ENCODE data around the gene KRTAP1-5.

KRTAP1-5 gene

GRCh38 chr17:41020336-41020735 is 6.7 kb downstream of the KRTAP1-5 start:
- H3K9ac ChIP-seq: no peak overlapping the region
- no peaks in the 10 kb centered on the region for H4K20me1 ChIP-seq
- TF ChIP-seq Cebpa-rat (IDR thresholded peaks at IDR 0.05): no peak
- no peak overlapping the region for H3K4me2 ChIP-seq
- H3K27me3 ChIP-seq: no peaks in the 10 kb centered on the region
- no peak overlapping the region for H3K27ac ChIP-seq
- H3K4me3 ChIP-seq: no peak overlapping the region
- no peaks in the 10 kb centered on the region for H3K36me3 ChIP-seq
- 0 out of 2 replicates have a peak, but pooled peaks cover 6% of the 10 kb centered on the region for H3K9me3 ChIP-seq
- H3K4me1 ChIP-seq: no peaks in the 10 kb centered on the region

GRCh38 chr17:41019415-41019814 is 7.6 kb downstream of the KRTAP1-5 start:
- H3K9ac ChIP-seq: no peak overlapping the region
- TF ChIP-seq Cebpa-rat (IDR thresholded peaks at IDR 0.05): no peak
- no peaks in the 10 kb centered on the region for H3K36me3 ChIP-seq
- H4K20me1 ChIP-seq: no peaks in the 10 kb centered on the region
- H3K4me2 ChIP-seq: no peak overlapping the region
- H3K9me3 ChIP-seq: 0 out of 2 replicates have a peak, but pooled peaks cover 6% of the 10 kb centered on the region
- no peak overlapping the region for H3K4me3 ChIP-seq
- H3K27ac ChIP-seq: no peak overlapping the region
- no peaks in the 10 kb centered on the region for H3K4me1 ChIP-seq
- no peaks in the 10 kb centered on the region for H3K27me3 ChIP-seq

GRCh38 chr17:41018541-41018940 is 8.5 kb downstream of the KRTAP1-5 start:
- no peaks in the 10 kb centered on the region for H3K4me1 ChIP-seq
- no peak overlapping the region for H3K9ac ChIP-seq
- H3K9me3 ChIP-seq: 0 out of 2 replicates have a peak, but pooled peaks cover 6% of the 10 kb centered on the region
- no peak for TF ChIP-seq Cebpa-rat (IDR thresholded peaks at IDR 0.05)
- no peak overlapping the region for H3K27ac ChIP-seq
- no peak overlapping the region for H3K4me3 ChIP-seq
- H3K36me3 ChIP-seq: no peaks in the 10 kb centered on the region
- no peak overlapping the region for H3K4me2 ChIP-seq
- H3K27me3 ChIP-seq: no peaks in the 10 kb centered on the region
- H4K20me1 ChIP-seq: no peaks in the 10 kb centered on the region

GRCh38 chr17:41016578-41017215 is 10.3 kb downstream of the KRTAP1-5 start:
- no peak for TF ChIP-seq Cebpa-rat (IDR thresholded peaks at IDR 0.05)

GRCh38 chr17:41015454-41015853 is 11.6 kb downstream of the KRTAP1-5 start:
- no peaks in the 10 kb centered on the region for H3K4me1 ChIP-seq

More at GRCh38 chr17:41016578-41017215, 10.3 kb downstream of the KRTAP1-5 start:
- no peaks in the 10 kb centered on the region for H3K36me3 ChIP-seq
- no peak overlapping the region for H3K27ac ChIP-seq
- no peak overlapping the region for H3K9ac ChIP-seq
- no peaks in the 10 kb centered on the region for H3K4me1 ChIP-seq
- H4K20me1 ChIP-seq: no peaks in the 10 kb centered on the region
- no peak overlapping the region for H3K4me2 ChIP-seq
- no peak overlapping the region for H3K4me3 ChIP-seq
- no peaks in the 10 kb centered on the region for H3K27me3 ChIP-seq
- H3K9me3 ChIP-seq: 0 out of 2 replicates have a peak, but pooled peaks cover 6% of the 10 kb centered on the region

GRCh38 chr17:41013606-41014005 is 13.4 kb downstream of the KRTAP1-5 start:
- no peak overlapping the region for H3K9ac ChIP-seq
- TF ChIP-seq Cebpa-rat (IDR thresholded peaks at IDR 0.05): no peak
- no peaks in the 10 kb centered on the region for H3K27me3 ChIP-seq
- H3K9me3 ChIP-seq: no peaks in the 10 kb centered on the region
- H3K4me3 ChIP-seq: no peak overlapping the region
- no peak overlapping the region for H3K27ac ChIP-seq
- H3K4me1 ChIP-seq: no peaks in the 10 kb centered on the region
- H3K36me3 ChIP-seq: no peaks in the 10 kb centered on the region
- H4K20me1 ChIP-seq: no peaks in the 10 kb centered on the region
- H3K4me2 ChIP-seq: no peak overlapping the region

More at GRCh38 chr17:41015454-41015853, 11.6 kb downstream of the KRTAP1-5 start:
- H4K20me1 ChIP-seq: no peaks in the 10 kb centered on the region
- no peak for TF ChIP-seq Cebpa-rat (IDR thresholded peaks at IDR 0.05)
- no peak overlapping the region for H3K9ac ChIP-seq
- no peak overlapping the region for H3K27ac ChIP-seq
- H3K36me3 ChIP-seq: no peaks in the 10 kb centered on the region
- no peak overlapping the region for H3K4me3 ChIP-seq
- H3K9me3 ChIP-seq: no peaks in the 10 kb centered on the region
- H3K4me2 ChIP-seq: no peak overlapping the region
- H3K27me3 ChIP-seq: no peaks in the 10 kb centered on the region

- H3K9ac ChIP-seq: no peak overlapping the region
- no peak overlapping the region for H3K27ac ChIP-seq
- H4K20me1 ChIP-seq: no peaks in the 10 kb centered on the region
- H3K9me3 ChIP-seq: no peaks in the 10 kb centered on the region
- TF ChIP-seq Cebpa-rat (IDR thresholded peaks at IDR 0.05): no peak
- H3K36me3 ChIP-seq: no peaks in the 10 kb centered on the region
- H3K4me2 ChIP-seq: no peak overlapping the region
- H3K4me1 ChIP-seq: no peaks in the 10 kb centered on the region
- no peak overlapping the region for H3K4me3 ChIP-seq
- no peaks in the 10 kb centered on the region for H3K27me3 ChIP-seq
These were observed 13.8 kb downstream of the KRTAP1-5 start for GRCh38 chr17:41013181-41013580.

GRCh38 chr17:41012326-41013120 is 14.5 kb downstream of the KRTAP1-5 start:
- Histone ChIP-seq H3K36me3 (no peaks in the 10 kb centered on the region), H3K4me1 (no peaks in the 10 kb centered on the region), H3K9ac (no peak overlapping the region), H3K4me3 (no peak overlapping the region), H3K27ac (no peak overlapping the region), H3K9me3 (no peaks in the 10 kb centered on the region), H3K27me3 (no peaks in the 10 kb centered on the region), H4K20me1 (no peaks in the 10 kb centered on the region), H3K4me2 (no peak overlapping the region)
- TF ChIP-seq Cebpa-rat (IDR thresholded peaks at IDR 0.05): no peak

GRCh38 chr17:41010441-41010840 is 16.6 kb downstream of the KRTAP1-5 start:
- no peak for TF ChIP-seq Cebpa-rat (IDR thresholded peaks at IDR 0.05)
- Histone ChIP-seq H3K4me1 (no peaks in the 10 kb centered on the region), H4K20me1 (no peaks in the 10 kb centered on the region), H3K4me2 (no peak overlapping the region), H3K9ac (no peak overlapping the region), H3K27ac (no peak overlapping the region), H3K36me3 (no peaks in the 10 kb centered on the region), H3K4me3 (no peak overlapping the region), H3K9me3 (no peaks in the 10 kb centered on the region), H3K27me3 (no peaks in the 10 kb centered on the region)

GRCh38 chr17:41009936-41010335 is 17.1 kb downstream of the KRTAP1-5 start:
- no peak overlapping the region for H3K27ac ChIP-seq
- H3K4me2 ChIP-seq: no peak overlapping the region
- H3K9me3 ChIP-seq: no peaks in the 10 kb centered on the region
- H4K20me1 ChIP-seq: no peaks in the 10 kb centered on the region
- H3K36me3 ChIP-seq: no peaks in the 10 kb centered on the region
- no peaks in the 10 kb centered on the region for H3K27me3 ChIP-seq
- H3K4me3 ChIP-seq: no peak overlapping the region
- no peaks in the 10 kb centered on the region for H3K4me1 ChIP-seq
- no peak overlapping the region for H3K9ac ChIP-seq
- TF ChIP-seq Cebpa-rat (IDR thresholded peaks at IDR 0.05): no peak
